Thoracic aorta (tissue), 2 donors: Measurements from ENCODE around the gene CARD6. TPM values are rescaled to one million over a fixed set of nuclear protein-coding genes. Genes with fewer than 3 reads are reported as not detected.

Source experiments
- ATAC-seq: fragments of 150-250 bp; one replicate; pipeline ENCODE4 v1.8.0; 2017; ENCODE audit warnings: low read depth; ENCODE audit not compliant: insufficient number of reproducible peaks, low FRiP score
- DNase-seq: peaks from one replicate; pipeline ENCODE4 v3.0.0-alpha.2; 2020; ENCODE audit warnings: low spot score
- H3K27ac ChIP-seq, 2 donors: fragments of 200-600 bp; sonication (generic); 1 replicate in 1 of 2; 2 replicates in 1 of 2; pipeline ENCODE4 v1.5.1; 2016; ENCODE audit warnings: mild to moderate bottlenecking in 2 of 2, moderate library complexity in 2 of 2
- H3K27me3 ChIP-seq: fragments of 200-600 bp; sonication (generic); replicated peaks from 2 replicates; pipeline ENCODE4 v1.6.0; 2016; ENCODE audit warnings: mild to moderate bottlenecking; ENCODE audit not compliant: insufficient read depth
- H3K36me3 ChIP-seq: fragments of 200-600 bp; sonication (generic); one replicate; pipeline ENCODE4 v1.5.1; 2016
- H3K4me1 ChIP-seq, 2 donors: fragments of 200-600 bp; sonication (generic); 1 replicate in 1 of 2; 2 replicates in 1 of 2; pipeline versions ENCODE4 v1.5.1 to v1.6.0; 2016; ENCODE audit warnings: low read depth in 2 of 2, mild to moderate bottlenecking in 1 of 2; ENCODE audit not compliant: control insufficient read depth in 1 of 2
- H3K4me3 ChIP-seq: fragments of 200-600 bp; sonication (generic); 2 replicates; pipeline ENCODE4 v1.5.1; 2016; ENCODE audit warnings: mild to moderate bottlenecking
- H3K9me3 ChIP-seq: fragments of 200-600 bp; sonication (generic); 2 replicates; pipeline ENCODE4 v1.5.1; 2016
- total RNA-seq, 2 donors: library from RNA; depleted of rRNA; stranded (reverse); fragments of >200 nt; gene quantifications; one replicate each; pipeline versions ENCODE4 v1.1.0 to v1.2.3, GENCODE V29; 2016
- TF ChIP-seq, protein P1 (sequence below): fragments of 200-600 bp; sonication (generic); IDR thresholded peaks from one replicate; pipeline ENCODE4 v1.5.1; 2019; ENCODE audit warnings: antibody characterized with exemption

CARD6 gene
- total RNA-seq, 2 donors from 2014 or later: 13.5 to 21.6 TPM

DNA sequence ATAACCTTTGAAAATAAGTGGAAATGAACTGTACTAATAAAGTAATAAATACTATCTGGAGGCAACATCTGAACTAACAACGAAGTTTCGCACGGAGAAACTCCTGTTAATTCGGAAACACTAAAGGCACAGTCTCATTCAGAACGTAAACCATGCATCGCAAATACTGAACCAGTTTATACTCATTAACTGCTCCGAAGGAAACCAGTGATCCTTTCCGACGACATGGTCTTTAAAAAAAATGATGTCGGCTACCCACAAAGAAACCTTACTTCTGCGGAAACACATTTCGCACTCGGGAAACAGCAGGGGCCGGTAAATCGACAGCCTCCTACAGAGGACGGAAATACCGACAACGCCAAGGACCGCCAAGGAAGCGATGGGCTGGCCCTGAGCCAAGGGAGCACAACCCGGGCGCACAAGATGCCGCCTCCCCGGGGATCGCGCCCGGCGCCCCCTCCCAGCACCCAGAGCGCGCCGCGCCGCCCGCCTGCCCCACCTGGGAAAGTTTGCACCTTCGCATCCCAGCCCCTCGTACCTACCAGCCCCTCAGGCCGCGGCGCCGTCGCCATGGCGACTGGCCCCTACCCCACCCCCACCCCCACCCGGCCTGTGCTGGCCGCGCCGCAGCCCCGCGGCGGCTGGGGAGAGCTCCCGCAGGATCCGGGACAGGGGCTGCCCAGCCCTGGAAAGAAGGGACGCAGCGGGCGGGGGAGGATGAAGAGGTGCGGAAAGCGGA lies 43.7 kb upstream of the CARD6 start:
- Histone ChIP-seq H3K27me3 (no peaks in the 10 kb centered on the region), H3K9me3 (no peaks in the 10 kb centered on the region), H3K4me1 (peaks cover 29 to 32% of the 10 kb centered on the region in 2 donors), H3K27ac (peak overlapping the region; percentile 90 to 91), H3K4me3 (peak overlapping the region; percentile 83), H3K36me3 (no peaks in the 10 kb centered on the region)
- TF ChIP-seq, protein P1, sequence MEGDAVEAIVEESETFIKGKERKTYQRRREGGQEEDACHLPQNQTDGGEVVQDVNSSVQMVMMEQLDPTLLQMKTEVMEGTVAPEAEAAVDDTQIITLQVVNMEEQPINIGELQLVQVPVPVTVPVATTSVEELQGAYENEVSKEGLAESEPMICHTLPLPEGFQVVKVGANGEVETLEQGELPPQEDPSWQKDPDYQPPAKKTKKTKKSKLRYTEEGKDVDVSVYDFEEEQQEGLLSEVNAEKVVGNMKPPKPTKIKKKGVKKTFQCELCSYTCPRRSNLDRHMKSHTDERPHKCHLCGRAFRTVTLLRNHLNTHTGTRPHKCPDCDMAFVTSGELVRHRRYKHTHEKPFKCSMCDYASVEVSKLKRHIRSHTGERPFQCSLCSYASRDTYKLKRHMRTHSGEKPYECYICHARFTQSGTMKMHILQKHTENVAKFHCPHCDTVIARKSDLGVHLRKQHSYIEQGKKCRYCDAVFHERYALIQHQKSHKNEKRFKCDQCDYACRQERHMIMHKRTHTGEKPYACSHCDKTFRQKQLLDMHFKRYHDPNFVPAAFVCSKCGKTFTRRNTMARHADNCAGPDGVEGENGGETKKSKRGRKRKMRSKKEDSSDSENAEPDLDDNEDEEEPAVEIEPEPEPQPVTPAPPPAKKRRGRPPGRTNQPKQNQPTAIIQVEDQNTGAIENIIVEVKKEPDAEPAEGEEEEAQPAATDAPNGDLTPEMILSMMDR: no peak
- ATAC-seq (peak; percentile 15), DNase-seq (peak; percentile 15)

DNA sequence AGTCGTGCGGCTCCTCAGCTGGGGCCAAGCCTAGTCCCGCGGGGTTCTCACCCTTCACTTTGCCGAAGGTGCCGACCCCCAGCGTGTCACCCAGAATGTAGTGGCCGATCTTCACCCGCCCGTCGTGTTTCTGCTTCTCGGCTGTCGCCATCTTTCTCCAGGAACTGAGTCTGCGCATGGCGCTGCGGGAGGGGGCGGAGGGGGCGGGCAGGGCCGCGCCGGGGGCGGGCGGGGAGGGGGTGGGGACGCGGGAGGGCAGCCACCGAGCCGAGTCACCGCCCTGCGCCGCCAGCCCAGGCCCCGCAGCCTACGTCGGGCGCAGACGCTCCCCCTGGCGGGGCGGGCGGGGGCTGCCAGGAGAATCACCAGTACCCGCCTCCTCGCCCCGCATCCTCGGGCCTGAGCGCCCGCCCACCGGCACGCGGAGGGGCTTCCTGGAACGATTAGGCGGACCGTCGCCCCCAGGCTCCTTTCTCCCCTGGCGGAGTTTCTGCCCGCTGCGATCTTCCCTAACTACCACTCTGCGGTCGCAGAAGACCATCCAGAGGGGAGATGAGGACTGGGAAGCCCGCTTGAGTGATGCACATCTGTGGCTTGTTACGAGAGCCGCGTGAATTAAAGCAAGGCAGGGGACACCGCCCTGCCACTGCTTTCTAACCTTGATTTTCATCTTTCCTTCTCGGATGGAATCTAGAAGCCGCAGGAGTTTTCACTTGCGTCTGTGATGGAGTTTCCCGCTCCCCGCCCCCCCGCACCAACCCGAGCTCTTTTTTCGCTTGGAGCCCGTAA lies 43.0 kb upstream of the CARD6 start, which contains the start of gene PRKAA1:
Gene PRKAA1 (minus strand): TSS at position 363 of the 789 bp plus-strand sequence. CDS start 185 bp downstream, at position 178.
- Histone ChIP-seq H3K27ac (peak within 1 kb of the TSS; percentile 91 to 94), H3K36me3 (no peaks in the 10 kb centered on the region), H3K9me3 (no peaks in the 10 kb centered on the region), H3K4me3 (peak within 1 kb of the TSS; percentile 83), H3K27me3 (no peaks in the 10 kb centered on the region), H3K4me1 (peaks cover 27 to 32% of the 10 kb centered on the region in 2 donors)
- TF ChIP-seq, protein P1: peak; percentile 58
- DNase-seq: peak; percentile 65
- peak; percentile 94 for ATAC-seq

DNA sequence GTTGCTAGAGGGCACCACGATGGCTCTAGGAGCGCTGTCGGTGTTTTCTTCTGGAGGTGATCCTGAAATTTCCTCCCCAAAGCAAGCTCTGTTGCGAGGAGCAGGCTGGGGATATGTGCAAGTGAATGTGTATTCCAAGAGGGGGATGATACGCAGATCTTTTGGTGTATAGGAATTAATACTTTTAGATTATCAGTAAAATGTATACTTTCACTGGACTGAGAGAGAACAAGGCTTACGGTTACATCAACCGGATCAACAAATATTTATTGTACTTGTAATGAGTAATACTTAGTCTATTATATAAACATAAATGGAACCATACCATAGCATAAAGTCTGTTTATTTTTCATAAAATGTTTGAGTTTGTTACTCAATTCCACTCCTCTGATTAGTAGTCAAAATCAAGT lies 42.4 kb upstream of the CARD6 start:
- no peaks in the 10 kb centered on the region for H3K9me3 ChIP-seq
- H3K27me3 ChIP-seq: no peaks in the 10 kb centered on the region
- ATAC-seq (no peak), DNase-seq (no peak)
- H3K4me1 ChIP-seq: peaks cover 27 to 32% of the 10 kb centered on the region in 2 donors
- H3K4me3 ChIP-seq: peak overlapping the region; percentile 83
- TF ChIP-seq, protein P1: no peak
- peak overlapping the region; percentile 88 to 94 for H3K27ac ChIP-seq
- no peaks in the 10 kb centered on the region for H3K36me3 ChIP-seq

DNA sequence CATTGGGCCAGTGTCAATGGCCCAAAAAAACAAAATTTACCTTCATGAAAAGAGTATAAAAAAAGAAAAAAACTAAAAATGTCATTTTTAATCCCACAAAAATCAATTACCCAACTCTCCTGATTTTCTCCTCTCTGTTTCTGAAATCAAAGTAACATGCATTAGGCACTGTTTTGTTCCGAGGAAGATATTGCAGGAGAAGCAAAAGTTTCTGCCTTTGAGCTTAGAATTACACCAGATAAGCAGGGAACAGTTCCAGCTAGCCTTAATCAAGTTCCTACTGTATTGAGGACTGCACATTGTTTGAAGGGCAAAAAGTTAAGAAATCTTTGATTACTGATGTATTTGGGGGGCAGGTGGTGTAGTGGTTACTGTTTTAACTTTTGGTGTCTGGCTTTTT lies 41.9 kb upstream of the CARD6 start:
- Histone ChIP-seq H3K27ac (no peak overlapping the region), H3K36me3 (no peaks in the 10 kb centered on the region), H3K9me3 (no peaks in the 10 kb centered on the region), H3K4me3 (peak overlapping the region; percentile 83), H3K27me3 (no peaks in the 10 kb centered on the region), H3K4me1 (peaks cover 27 to 32% of the 10 kb centered on the region in 2 donors)
- no peak for ATAC-seq
- no peak for DNase-seq
- TF ChIP-seq, protein P1: no peak
